H7 (cell line): ENCODE measurements around the gene LRBA. TPM values are rescaled to one million over a fixed set of nuclear protein-coding genes. Genes with fewer than 3 reads are reported as not detected.

Experiments
- DNase-seq: peaks from one replicate; pipeline ENCODE4 v3.0.0; 2012
- H3K27me3 ChIP-seq: 2 replicates; pipeline ENCODE4 v1.6.0; 2011; ENCODE audit warnings: mild to moderate bottlenecking, low read length; ENCODE audit not compliant: control insufficient read depth, insufficient read depth
- H3K36me3 ChIP-seq: replicated peaks from 2 replicates; pipeline ENCODE4 v1.5.1; 2011; ENCODE audit warnings: low read length; ENCODE audit not compliant: control insufficient read depth, insufficient read depth
- H3K4me3 ChIP-seq: 2 replicates; pipeline ENCODE4 v1.5.1; 2011; ENCODE audit warnings: low read depth, mild to moderate bottlenecking, control low read depth, low read length, moderate library complexity; ENCODE audit not compliant: insufficient read depth
- total RNA-seq: library from RNA; depleted of rRNA; stranded (reverse); fragments of >200 nt; shearing (Covaris generic); gene quantifications from 2 replicates; pipeline ENCODE4 v1.2.3, GENCODE V29; 2014

Gene LRBA
- total RNA-seq, 1 experiment from 2014 or later, result 47.3 TPM

GRCh38 chr4:150497612-150498011, 517.5 kb downstream of the LRBA start:
- H3K36me3 ChIP-seq, result no peaks in the 10 kb centered on the region
- no peak overlapping the region for H3K4me3 ChIP-seq

GRCh38 chr4:150495550-150495949, 519.5 kb downstream of the LRBA start:
- no peak for DNase-seq
- Histone ChIP-seq H3K4me3 (no peak overlapping the region), H3K36me3 (no peaks in the 10 kb centered on the region), H3K27me3 (no peaks in the 10 kb centered on the region)

More at GRCh38 chr4:150497612-150498011, 517.5 kb downstream of the LRBA start:
- no peaks in the 10 kb centered on the region for H3K27me3 ChIP-seq
- no peak for DNase-seq

DNA sequence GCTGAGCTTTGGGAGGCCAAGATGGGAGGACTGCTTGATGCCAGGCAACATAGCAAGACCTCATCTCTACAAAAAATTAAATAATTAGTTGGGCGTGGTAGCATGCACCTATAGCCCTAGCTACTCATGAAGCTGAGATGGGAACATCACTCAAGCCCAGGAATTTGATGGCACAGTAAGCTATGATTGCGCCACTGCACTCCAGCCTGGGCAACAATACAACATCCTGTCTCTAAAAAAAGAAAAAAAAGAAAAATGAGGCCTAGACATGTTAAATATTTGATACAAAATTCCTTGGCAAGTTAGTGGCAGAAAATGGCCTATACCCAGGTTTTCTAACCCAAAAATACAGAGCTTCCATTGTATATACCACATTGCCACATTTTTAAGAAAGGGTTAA, 521.2 kb downstream of the LRBA start:
- Histone ChIP-seq H3K36me3 (no peaks in the 10 kb centered on the region), H3K27me3 (no peaks in the 10 kb centered on the region), H3K4me3 (no peak overlapping the region)
- DNase-seq, result no peak

- Histone ChIP-seq H3K36me3 (no peaks in the 10 kb centered on the region), H3K27me3 (no peaks in the 10 kb centered on the region), H3K4me3 (no peak overlapping the region)
- DNase-seq, result no peak
Observed at GRCh38 chr4:150491132-150492049, 523.7 kb downstream of the LRBA start.

- DNase-seq, result no peak
- Histone ChIP-seq H3K36me3 (no peaks in the 10 kb centered on the region), H3K4me3 (no peak overlapping the region), H3K27me3 (no peaks in the 10 kb centered on the region)
Observed at GRCh38 chr4:150482581-150482980, 532.5 kb downstream of the LRBA start.

GRCh38 chr4:150479657-150480056, 535.4 kb downstream of the LRBA start:
- no peak for DNase-seq
- Histone ChIP-seq H3K27me3 (no peaks in the 10 kb centered on the region), H3K4me3 (no peak overlapping the region), H3K36me3 (no peaks in the 10 kb centered on the region)

- Histone ChIP-seq H3K4me3 (no peak overlapping the region), H3K27me3 (no peaks in the 10 kb centered on the region), H3K36me3 (no peaks in the 10 kb centered on the region)
- DNase-seq, result no peak
Observed at GRCh38 chr4:150477869-150478268, 537.2 kb downstream of the LRBA start.

- Histone ChIP-seq H3K4me3 (no peak overlapping the region), H3K27me3 (no peaks in the 10 kb centered on the region), H3K36me3 (no peaks in the 10 kb centered on the region)
- no peak for DNase-seq
Observed at GRCh38 chr4:150476776-150477175, 538.3 kb downstream of the LRBA start.

GRCh38 chr4:150475763-150476162, 539.3 kb downstream of the LRBA start:
- Histone ChIP-seq H3K27me3 (no peaks in the 10 kb centered on the region), H3K36me3 (no peaks in the 10 kb centered on the region; the same call in 1 of the 2 replicates), H3K4me3 (no peak overlapping the region)
- no peak for DNase-seq

DNA sequence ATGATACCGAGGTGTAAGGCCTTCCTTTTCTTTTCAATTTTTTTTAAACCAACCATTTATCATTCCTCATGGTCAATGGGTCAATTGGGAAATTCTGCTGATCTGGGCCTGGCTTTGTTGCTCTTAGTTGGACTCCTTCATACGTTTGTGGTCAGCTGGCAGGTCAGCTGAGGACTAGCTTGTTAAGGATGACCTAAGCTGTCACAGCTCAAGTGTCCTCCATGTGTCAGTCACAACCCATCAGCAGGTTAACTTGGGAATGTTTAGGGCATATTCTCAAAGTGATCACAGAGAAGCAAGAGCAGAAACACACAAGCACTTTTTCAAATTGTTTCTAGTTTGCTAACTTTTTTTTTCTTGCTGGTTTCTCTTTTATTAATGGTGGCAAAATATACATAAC, 550.6 kb downstream of the LRBA start:
- no peaks in the 10 kb centered on the region for H3K27me3 ChIP-seq
- DNase-seq, result no peak
- no peaks in the 10 kb centered on the region for H3K36me3 ChIP-seq
- H3K4me3 ChIP-seq, result no peak overlapping the region

- Histone ChIP-seq H3K4me3 (no peak overlapping the region), H3K36me3 (no peaks in the 10 kb centered on the region), H3K27me3 (no peaks in the 10 kb centered on the region)
- DNase-seq, result no peak
Observed at GRCh38 chr4:150462743-150463142, 552.3 kb downstream of the LRBA start.

DNA sequence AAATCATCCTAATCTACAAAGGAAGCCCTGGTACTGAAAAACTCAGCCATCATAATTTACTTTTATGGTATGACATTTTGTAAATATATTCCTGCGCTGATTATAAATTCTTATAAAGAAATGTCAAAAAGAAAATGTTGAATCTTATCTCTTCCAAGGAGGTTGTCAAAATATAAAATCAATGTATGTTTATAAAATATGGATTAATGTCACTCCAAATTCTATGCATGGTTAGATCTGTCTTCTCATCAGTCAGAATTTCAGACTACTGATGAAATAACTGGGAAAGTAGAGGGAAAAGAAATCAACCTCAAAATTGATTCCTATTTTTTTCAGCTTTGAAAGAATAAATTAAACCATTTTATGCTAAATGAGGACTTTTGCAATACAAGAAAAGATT, 553.1 kb downstream of the LRBA start:
- no peak overlapping the region for H3K4me3 ChIP-seq
- DNase-seq, result no peak
- H3K27me3 ChIP-seq, result no peaks in the 10 kb centered on the region
- H3K36me3 ChIP-seq, result no peaks in the 10 kb centered on the region

GRCh38 chr4:150457802-150458201, 557.3 kb downstream of the LRBA start:
- Histone ChIP-seq H3K4me3 (no peak overlapping the region), H3K27me3 (no peaks in the 10 kb centered on the region), H3K36me3 (no peaks in the 10 kb centered on the region)
- no peak for DNase-seq

GRCh38 chr4:150451883-150452282, 563.2 kb downstream of the LRBA start:
- DNase-seq, result no peak
- H3K27me3 ChIP-seq, result no peaks in the 10 kb centered on the region
- H3K4me3 ChIP-seq, result no peak overlapping the region
- H3K36me3 ChIP-seq, result no peaks in the 10 kb centered on the region

- DNase-seq, result no peak
- no peaks in the 10 kb centered on the region for H3K36me3 ChIP-seq
- H3K27me3 ChIP-seq, result no peaks in the 10 kb centered on the region
- H3K4me3 ChIP-seq, result no peak overlapping the region
Observed at GRCh38 chr4:150447356-150447755, 567.7 kb downstream of the LRBA start.
